Myocyte (in vitro differentiated cells): Measurements from ENCODE around the gene SLC25A39. TPM values are rescaled to one million over a fixed set of nuclear protein-coding genes. Genes with fewer than 3 reads are reported as not detected.
"Not testable (repeated sequence)": the region's sequence is repeated elsewhere in the genome, so short reads cannot be mapped to it uniquely, and the experiment has no call there.

Experiments used
- DNase-seq: peaks from one replicate; pipeline ENCODE4 v3.0.0-alpha.2; 2012; ENCODE audit warnings: low read depth
- total RNA-seq: library from RNA; depleted of rRNA; stranded (reverse); fragments of >200 nt; gene quantifications from 2 replicates; pipeline ENCODE4 v1.2.3, GENCODE V29; 2014

SLC25A39 gene
- total RNA-seq, 1 donor from 2014 or later: 84.0 TPM

- no peak for DNase-seq
These were observed 11.3 kb upstream of the SLC25A39 start for GRCh38 chr17:44335968-44336367.

DNA sequence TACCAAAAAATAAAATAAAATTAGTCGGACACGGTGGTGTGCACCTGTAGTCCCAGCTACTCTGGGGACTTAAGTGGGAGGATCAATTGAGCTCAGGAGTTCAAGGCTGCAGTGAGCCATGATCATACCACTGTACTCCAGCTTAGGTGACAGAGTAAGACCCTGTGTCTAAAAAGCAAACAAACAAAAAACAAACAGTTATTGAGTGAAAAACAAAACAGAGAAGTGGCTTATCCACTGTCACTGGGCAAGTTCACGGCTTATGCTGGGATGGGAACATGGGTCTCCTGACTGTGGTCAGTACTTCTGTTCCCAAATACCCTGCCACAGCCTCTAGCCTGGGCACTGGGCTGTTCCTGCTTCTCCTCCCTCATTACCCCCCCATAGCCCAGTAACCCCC lies 10.9 kb upstream of the SLC25A39 start:
- no peak for DNase-seq

- DNase-seq: no peak
These were observed 10.1 kb upstream of the SLC25A39 start for GRCh38 chr17:44334727-44335126.

DNA sequence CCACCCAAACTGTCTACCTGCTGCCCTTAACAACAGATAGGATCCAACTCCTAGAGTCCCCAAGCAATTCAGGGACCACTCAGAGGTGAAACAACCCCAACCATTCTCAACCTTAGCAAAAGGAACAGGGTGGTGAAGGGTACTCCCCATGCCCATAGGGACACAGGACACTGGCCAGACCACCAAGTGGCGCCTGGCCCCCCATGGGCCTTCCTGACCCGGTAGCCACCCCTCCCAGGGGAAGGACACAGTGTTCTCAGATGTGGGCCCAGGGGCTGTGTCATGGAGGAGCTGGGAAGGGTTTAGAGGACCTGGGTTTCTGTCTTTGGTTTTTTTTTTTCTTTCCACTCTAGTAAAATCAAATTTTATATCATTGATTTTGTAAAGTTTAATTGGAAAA lies 9.7 kb upstream of the SLC25A39 start:
- DNase-seq: no peak

GRCh38 chr17:44333371-44333770 lies 8.7 kb upstream of the SLC25A39 start:
- DNase-seq: no peak

DNA sequence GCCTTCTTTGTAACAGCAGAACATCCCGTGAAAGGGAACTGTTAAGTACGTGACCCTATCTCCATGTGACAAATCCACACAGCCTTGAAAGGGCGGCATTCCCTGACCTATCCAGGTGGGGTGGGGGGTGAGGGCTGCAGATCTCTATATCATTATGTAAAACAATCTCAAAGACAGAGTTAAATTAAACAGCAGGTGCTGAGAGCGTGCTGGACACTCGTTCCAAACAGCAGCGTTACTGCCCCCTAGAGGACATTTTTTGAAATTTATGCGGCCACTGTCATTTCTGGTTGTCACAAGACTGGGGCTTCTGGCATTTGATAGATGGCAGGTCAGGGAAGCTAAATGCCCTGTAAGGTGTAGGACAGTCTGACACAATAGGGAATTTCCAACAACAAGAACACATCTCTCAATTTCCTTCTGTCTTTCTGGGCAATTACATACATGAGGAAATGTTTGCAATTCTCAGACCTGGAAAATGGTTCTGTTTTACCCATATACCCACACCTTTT lies 6.7 kb upstream of the SLC25A39 start:
- DNase-seq: peak; percentile 90

DNA sequence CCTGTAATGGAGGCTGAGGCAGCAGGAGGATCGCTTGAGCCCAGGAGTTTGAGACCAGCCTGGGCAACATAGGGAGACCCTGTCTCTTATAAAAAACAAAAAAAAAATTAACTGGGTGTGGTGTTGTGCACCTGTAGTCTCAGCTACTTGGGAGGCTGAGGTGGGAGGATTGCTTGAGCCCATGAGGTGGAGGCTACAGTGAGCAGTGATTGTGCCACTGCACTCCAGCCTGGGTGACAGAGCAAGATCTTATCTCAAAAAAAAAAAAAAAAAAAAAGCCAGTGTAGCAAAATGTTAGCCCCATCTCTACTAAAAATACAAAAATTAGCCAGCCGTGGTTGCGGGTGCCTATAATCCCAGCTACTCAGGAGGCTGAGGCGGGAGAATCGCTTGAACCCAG lies 5.6 kb upstream of the SLC25A39 start:
- DNase-seq: not testable (repeated sequence)

DNA sequence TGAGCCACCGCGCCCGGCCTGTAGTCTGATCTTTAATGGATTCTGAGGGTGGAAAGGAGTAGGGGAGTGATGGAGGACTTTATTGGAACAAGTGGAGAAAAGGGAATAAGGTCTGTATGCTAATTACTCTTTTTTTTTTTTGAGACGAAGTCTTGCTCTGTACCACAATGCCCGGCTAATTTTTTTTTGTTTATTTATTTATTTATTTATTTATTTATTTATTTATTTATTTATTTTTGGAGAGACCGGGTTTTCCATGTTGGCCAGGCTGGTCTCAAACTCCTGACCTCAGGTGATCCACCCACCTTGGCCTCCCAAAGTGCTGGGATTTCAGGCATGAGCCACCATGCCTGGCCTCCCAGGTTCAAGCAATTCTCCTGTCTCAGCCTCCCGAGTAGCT lies 4.9 kb upstream of the SLC25A39 start:
- DNase-seq: not testable (repeated sequence)

GRCh38 chr17:44327715-44328449 lies 3.3 kb upstream of the SLC25A39 start:
- DNase-seq: no peak

GRCh38 chr17:44326861-44327444 lies 2.3 kb upstream of the SLC25A39 start:
- peak; percentile 98 for DNase-seq

DNA sequence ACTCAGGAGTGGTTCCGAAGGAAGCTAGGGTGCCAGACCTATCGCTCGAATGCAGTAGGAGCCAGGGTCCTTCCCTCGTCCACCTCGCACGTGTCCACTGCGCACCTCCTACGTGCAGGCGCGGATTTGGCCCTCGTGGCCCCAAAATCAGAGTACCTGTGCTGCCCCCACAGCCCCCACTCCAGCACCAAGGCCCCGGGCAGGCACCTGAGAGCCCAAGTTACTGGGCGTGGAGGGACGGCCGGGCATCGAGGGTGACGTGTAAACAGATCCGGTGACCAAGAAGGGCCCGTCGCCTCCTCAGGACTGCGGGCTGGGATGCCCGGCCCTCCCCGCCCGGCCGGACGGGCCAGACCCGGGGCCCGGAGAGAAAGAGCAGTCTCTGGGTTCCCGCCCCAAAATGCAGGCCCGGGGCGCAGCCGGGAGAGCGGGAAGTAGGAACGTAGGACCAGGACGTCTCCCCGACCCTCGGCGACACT lies 492 bp downstream of the SLC25A39 start:
- peak; percentile 12 for DNase-seq

GRCh38 chr17:44323359-44324091 lies 1.1 kb downstream of the SLC25A39 start:
- DNase-seq: no peak

- DNase-seq: no peak
These were observed 2.3 kb downstream of the SLC25A39 start for GRCh38 chr17:44322236-44322895.

DNA sequence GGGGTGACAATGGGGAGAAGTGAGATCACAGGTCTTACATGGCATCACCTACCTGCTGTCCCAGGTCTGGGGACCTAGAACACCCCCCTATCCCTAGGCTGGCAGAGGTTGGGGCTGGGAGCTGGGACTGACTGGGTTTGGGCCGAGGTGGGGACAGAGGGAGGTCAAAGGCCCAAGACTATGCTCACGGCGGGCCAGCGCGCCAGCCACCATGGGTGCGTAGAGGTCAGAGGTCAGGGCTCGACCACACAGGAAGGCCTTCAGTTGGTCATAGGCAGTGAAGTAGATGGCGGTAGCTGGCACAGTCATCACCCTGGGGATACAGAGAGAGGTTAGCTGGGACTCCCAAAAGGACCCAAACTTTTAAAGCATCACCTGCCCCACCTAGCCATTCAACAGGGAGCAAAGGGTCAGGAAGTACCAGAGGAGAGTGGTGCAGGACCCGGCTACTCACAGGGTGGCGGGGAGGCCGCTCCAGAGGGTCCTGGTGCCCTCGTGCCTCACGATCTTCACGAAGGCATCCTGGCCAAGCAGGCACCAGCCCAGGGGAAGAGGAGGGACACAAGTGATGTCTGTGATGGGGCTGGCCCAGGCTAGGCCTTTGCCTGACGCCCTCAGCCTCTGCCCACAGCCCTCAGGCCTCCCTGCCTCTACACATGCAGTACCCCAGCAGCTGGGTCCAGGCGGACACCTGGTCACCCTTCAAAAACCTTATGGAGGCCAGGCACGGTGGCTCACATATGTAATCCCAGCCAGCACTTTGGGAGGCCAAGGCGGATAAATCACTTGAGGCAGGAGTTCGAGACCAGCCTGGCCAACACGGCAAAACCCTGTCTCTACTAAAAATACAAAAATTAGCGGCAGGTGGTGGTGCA lies 3.1 kb downstream of the SLC25A39 start:
- no peak for DNase-seq

DNA sequence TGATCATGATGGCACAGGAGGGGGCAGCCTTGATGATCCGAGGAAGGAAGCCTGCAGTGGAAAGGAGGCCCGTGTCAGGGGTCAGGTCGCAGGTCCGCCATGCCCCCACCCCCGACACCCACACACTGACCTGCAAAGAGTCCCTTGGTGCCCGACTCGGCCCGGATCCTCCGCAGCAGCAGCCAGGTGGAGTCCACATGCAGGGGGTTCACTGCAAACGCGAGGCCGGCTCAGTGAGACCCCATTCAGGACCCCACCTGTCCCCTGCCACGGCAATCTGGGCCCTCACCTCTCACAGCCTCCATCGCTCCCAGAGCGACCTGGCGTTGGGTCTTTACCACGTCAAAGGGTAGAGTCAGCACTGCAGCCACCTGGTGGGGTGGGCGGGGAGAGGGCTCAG lies 4.6 kb downstream of the SLC25A39 start:
- no peak for DNase-seq

GRCh38 chr17:44318077-44318892 lies 6.3 kb downstream of the SLC25A39 start:
- no peak for DNase-seq

GRCh38 chr17:44317545-44317944 lies 7.1 kb downstream of the SLC25A39 start:
- no peak for DNase-seq

DNA sequence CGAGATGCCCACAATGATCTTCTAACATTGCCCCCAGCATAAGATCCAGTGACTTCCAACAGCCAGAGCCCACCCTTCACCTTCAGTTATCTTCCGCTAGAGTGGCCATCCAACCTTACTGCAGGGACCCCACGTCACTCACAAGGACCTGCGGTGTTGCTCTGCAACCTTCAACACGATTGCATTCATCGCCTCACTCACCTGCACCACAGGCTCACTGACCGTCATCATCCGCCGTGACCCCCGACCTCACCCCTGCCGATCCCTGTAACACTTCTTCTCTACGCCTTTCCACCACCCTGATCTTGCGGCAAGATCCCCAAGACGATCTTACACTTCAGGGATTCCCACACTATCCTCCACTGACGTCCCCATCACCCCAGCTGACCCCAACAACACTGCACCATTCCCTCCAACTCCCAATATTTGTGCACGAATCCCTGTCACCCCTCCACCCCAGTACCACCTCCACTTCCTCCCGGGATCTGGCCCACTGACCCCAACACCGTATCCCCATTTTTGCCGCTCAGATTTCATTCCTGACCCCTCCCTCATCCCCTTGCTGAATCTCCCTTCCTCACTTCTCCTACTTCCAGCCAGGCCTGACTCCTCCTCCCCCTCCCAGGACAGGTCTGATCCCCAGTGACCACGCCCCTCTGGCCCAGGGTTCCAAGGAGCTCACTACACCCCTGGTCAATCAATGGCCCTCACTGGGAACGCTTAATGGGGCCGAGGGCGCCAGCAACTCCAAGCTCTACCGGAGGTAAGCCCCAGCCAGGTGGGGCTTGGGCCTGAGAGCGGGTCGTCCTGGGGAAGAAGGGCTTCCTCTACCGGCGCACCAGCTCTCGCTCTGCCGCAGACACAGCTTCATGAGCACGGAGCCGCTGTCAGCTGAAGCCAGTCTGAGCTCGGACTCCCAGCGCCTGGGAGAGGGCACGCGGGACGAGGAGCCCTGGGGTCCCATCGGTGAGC lies 8.6 kb downstream of the SLC25A39 start:
- DNase-seq: no peak
